ENCODE measurements around the gene DACT2. TPM values are rescaled to one million over a fixed set of nuclear protein-coding genes. Genes with fewer than 3 reads are reported as not detected.

Gene DACT2
- total and polyA plus RNA-seq, 2 of the 8 experiments (the other 6 are each of a cell fraction or from before 2014, with no cell fraction given): 2.9 to 3.1 TPM

GRCh38 chr6:168326294-168327261, 7.0 kb upstream of the DACT2 start:
- Histone ChIP-seq H3K27ac (ENCODE audit: low read depth, low read length) (no peak overlapping the region), H2AK5ac (ENCODE audit: low read depth, low read length) (peak overlapping the region; percentile 46; the same call in 1 of the 2 replicates), H4K8ac (ENCODE audit: extremely low read depth, insufficient read depth, low read length) (no peak overlapping the region), H3K27me3 (replicated peaks in 1 of 4; ENCODE audit: control insufficient read depth in 3 of 4, extremely low read depth in 1 of 4, insufficient read depth in 3 of 4, low read length in 3 of 4) (no peaks in the 10 kb centered on the region), H3K79me1 (ENCODE audit: low read depth, low read length) (no peaks in the 10 kb centered on the region), H2BK5ac (ENCODE audit: low read depth, low read length) (peak overlapping the region; percentile 69), H2BK120ac (replicated peaks; ENCODE audit: low read depth, low read length) (no peak overlapping the region), H4K5ac (ENCODE audit: insufficient read length, low read depth, low read length) (no peak overlapping the region), H3K23me2 (ENCODE audit: low read depth, low read length) (no peaks in the 10 kb centered on the region), H3K4me3 (ENCODE audit: extremely low read depth in 1 of 4, insufficient read depth in 2 of 4, low read depth in 3 of 4, low read length in 4 of 4) (no peak overlapping the region), H4K20me1 (replicated peaks in 1 of 2; ENCODE audit: control insufficient read depth in 1 of 2, insufficient read depth in 2 of 2, low read length in 2 of 2) (no peaks in the 10 kb centered on the region), H3K14ac (ENCODE audit: insufficient read length) (no peak overlapping the region), H2BK15ac (ENCODE audit: low read length) (no peak overlapping the region), H3K36me3 (ENCODE audit: control insufficient read depth in 2 of 4, insufficient read depth in 4 of 4, low read length in 3 of 4) (no peaks in the 10 kb centered on the region), H3K56ac (replicated peaks; ENCODE audit: insufficient read length, low read depth, low read length) (no peak overlapping the region), H2BK20ac (ENCODE audit: low read length) (peak overlapping the region; percentile 43; the same call in 1 of the 2 replicates), H2AFZ (ENCODE audit: low read length) (peak overlapping the region; percentile 29; the same call in 1 of the 2 replicates), H3K4me1 (replicated peaks in 1 of 4; ENCODE audit: control insufficient read depth in 3 of 4, insufficient read depth in 4 of 4, low read length in 3 of 4) (peaks cover 0 to 10% (median 6%) of the 10 kb centered on the region in 4 experiments; a peak in 4 of 7 replicates), H3K4me2 (ENCODE audit: insufficient read depth in 1 of 2, low read depth in 2 of 2, low read length in 2 of 2) (0 out of 4 replicates have a peak overlapping the region, but pooled peaks have one; percentile 12 to 36), H3K9me3 (ENCODE audit: insufficient read depth in 2 of 2, low read depth in 1 of 2, low read length in 1 of 2) (peaks cover 0 to 3% of the 10 kb centered on the region in 2 experiments; a peak in 1 of 4 replicates), H3K4ac (replicated peaks; ENCODE audit: insufficient read length, low read depth, low read length) (peak overlapping the region; percentile 1), H3K9ac (replicated peaks in 1 of 4; ENCODE audit: extremely low read depth in 1 of 4, low read depth in 3 of 4, low read length in 3 of 4) (no peak overlapping the region; a peak in 1 of 7 replicates), H2BK12ac (ENCODE audit: low read depth, low read length) (peak overlapping the region; percentile 97; the same call in 1 of the 2 replicates), H4K91ac (replicated peaks; ENCODE audit: insufficient read length, low read length) (no peak overlapping the region), H3K18ac (ENCODE audit: extremely low read depth, low read length) (peak overlapping the region; percentile 39), H3K23ac (ENCODE audit: insufficient read length) (no peak overlapping the region), H3K79me2 (ENCODE audit: control insufficient read depth in 1 of 2, insufficient read depth in 2 of 2, low read length in 2 of 2) (no peaks in the 10 kb centered on the region)
- FAIRE-seq (peak; percentile 85), DNase-seq (ENCODE audit: low read depth in 1 of 2, low spot score in 2 of 2) (peak in 1 of 2 experiments; percentile 42)
- ChIA-PET CTCF (ENCODE audit: partially characterized antibody) (interaction anchor here (0.5 to 1.5 kb wide), 3 partner anchors 21 to 67 kb away, joined by 3 to 5 read pairs (median 4); no protein-coding TSS in a partner anchor), POLR2A (ENCODE audit: partially characterized antibody) (interaction anchor here (1.4 to 1.9 kb wide), 3 partner anchors 13 to 17 kb away, joined by 5 to 8 read pairs (median 7); no protein-coding TSS in a partner anchor)
- TF ChIP-seq TEAD4 (IDR thresholded peaks at IDR 0.05; ENCODE audit: low read depth, low read length) (peak; percentile 77), EZH2 (IDR thresholded peaks at IDR 0.05; ENCODE audit: low read depth, low read length, severe bottlenecking) (no peak), TAF1 (IDR thresholded peaks at IDR 0.05; ENCODE audit: low read depth, low read length) (peak; percentile 44; the same call in 1 of the 2 replicates), BACH1 (IDR thresholded peaks at IDR 0.05; ENCODE audit: low read length) (no peak), CEBPB (IDR thresholded peaks at IDR 0.05; ENCODE audit: low read depth, low read length) (peak; percentile 88), FOSL1 (IDR thresholded peaks at IDR 0.05; ENCODE audit: insufficient read depth, low read depth, low read length) (no peak), RNF2 (IDR thresholded peaks at IDR 0.05; ENCODE audit: borderline replicate concordance, low read depth, low read length, missing control alignments, poor library complexity, severe bottlenecking) (no peak), NANOG (IDR thresholded peaks at IDR 0.05; ENCODE audit: insufficient read depth, low read depth, low read length, poor library complexity, severe bottlenecking) (no peak)
- WGBS, 2 experiments (ENCODE audit: extremely low coverage in 1 of 2, insufficient coverage in 1 of 2, insufficient read length in 1 of 2, insufficient replicate concordance in 2 of 2, low coverage in 1 of 2, low lambda C conversion rate in 2 of 2, missing lambda C conversion rate in 1 of 2): 64% methylated on average over 12 of the region's 12 CpGs; no CpG with 5 or more reads in 1 of the 2 experiments
